ENCODE data around the gene NPLOC4.

NPLOC4 gene

DNA sequence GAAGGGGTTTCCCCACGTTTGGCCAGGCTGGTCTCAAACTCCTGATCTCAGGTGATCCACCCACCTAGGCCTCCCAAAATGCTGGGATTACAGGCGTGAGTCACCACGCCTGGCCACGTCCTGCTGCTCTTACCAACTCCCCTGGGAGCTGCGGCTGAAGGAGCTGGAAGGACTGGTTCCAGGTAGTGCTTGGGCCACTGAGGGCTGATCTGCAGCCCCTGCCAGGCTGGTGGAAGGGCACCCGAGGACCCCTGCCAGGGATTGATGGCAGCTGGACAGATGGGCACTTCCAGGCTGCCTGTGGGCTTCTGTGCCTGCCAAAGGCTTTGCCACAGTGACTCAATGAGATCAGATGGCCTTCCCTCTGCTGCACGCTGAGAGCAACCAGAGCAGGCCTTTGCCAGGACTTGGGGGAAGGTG is 27.1 kb upstream of the NPLOC4 start:
- DNase-seq (ENCODE audit: low read depth in 1 of 2, low spot score in 1 of 2): no peak

DNA sequence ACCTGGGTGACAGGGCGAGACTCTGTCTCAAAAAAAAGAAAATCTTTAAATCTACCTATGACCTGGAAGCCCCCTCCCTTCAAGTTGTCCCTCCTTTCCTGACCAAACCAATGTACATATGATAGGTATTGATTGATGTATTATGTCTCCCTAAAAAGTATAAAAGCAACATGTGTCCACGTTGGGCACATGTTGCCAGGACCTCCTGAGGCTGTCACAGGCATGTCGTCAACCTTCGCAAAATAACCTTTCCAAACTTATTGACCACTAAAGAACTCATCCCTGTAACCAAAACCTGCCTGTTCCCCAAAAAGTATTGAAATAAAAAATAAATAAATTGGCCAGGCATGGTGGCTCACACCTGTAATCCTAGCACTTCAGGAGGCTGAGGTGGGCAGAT is 25.1 kb upstream of the NPLOC4 start:
- DNase-seq (ENCODE audit: low read depth in 1 of 2, low spot score in 1 of 2): no peak

DNA sequence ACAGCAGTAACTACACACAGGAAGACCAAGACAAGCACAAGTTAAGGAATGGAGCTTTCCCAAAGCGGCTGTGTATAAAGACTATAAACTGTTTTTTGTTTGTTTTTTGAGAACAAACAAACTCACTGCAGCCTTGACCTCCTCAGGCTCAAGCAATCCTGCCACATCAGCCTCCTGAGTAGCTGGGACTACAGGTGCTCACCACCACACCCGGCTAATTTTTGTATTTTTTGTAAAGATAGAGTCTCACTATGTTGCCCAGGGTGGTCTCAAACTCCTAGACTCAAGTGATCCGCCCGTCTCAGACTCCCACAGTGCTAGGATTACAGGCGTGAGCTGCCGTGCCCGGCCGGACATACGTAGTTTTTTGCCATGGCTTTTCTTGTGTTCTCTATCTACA is 23.5 kb upstream of the NPLOC4 start:
- no peak for DNase-seq (ENCODE audit: low read depth in 1 of 2, low spot score in 1 of 2)

DNA sequence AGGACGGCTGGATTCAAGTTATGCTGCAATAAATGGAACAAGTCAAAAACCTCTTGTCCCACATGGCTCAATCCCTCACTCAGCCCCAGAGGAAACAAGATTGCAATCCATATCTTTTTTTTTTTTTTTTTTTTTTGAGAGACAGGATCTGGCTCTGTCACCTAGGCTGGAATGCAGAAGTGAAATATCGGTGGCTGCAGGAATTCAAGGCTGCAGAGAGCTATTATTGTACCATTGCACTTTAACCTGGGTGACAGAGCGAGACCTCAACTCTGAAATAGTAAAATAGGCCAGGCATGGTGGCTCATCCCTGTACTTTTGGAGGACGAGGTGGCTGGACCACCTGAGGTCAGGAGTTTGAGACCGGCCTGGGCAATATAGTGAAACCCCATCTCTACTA is 22.1 kb upstream of the NPLOC4 start:
- no peak for DNase-seq (ENCODE audit: low read depth in 1 of 2, low spot score in 1 of 2)

DNA sequence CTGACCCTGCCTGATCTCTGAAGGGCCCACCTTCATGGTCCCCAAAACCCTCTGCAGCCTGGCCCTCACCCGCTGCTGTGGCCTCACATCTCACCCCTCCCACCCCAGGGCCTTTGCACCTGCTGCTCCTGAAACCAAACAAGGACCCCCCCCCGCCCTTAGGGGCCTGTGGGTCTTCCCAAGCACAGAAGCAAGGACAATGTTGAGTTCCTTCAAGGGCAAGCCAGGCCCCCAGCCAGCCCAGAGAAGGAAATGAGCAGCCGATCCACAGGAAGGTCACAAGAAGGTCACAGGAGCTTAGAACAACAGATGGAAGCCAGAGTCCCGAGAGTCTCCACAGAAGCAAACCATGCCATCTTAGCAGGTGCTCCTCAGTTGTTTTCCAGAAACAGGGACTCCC is 19.9 kb upstream of the NPLOC4 start:
- no peak for DNase-seq (ENCODE audit: low read depth in 1 of 2, low spot score in 1 of 2)

DNA sequence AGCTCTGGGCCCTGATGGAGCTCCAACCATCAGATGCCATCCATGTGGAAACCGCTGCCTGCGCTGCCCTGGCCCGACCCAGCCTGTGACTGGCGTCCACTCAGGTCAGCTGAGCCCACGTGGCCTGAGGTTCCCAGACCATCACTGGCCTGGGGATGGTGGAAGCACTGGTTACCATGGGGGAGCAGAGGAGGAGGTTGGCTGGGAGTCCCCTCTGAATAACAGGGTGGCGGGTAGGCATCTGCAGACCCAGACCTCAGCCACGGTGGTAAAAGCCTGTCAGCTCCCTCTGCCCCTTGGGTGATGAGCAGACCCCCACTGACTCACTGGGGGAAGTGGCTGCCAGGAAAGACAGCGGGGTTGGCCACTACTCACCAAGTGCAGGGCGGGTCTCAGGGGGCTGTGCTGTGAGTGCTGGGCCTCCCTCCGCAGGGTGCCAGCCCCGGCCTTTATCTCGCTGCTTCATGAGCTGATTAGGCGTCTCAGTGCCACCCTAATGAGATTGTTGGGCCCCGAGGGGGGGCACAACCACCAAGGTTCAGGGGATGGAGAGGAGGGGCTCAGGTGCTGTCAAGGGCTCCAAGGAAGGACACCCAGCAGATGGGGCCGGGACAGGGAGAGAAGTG is 19.3 kb upstream of the NPLOC4 start, which contains the start of gene PDE6G:
PDE6G (minus strand) TSS at position 425 of the 626 bp plus-strand sequence. CDS start 3,237 bp downstream, outside the sequence.
- no peak for DNase-seq (ENCODE audit: low read depth in 1 of 2, low spot score in 1 of 2)

DNA sequence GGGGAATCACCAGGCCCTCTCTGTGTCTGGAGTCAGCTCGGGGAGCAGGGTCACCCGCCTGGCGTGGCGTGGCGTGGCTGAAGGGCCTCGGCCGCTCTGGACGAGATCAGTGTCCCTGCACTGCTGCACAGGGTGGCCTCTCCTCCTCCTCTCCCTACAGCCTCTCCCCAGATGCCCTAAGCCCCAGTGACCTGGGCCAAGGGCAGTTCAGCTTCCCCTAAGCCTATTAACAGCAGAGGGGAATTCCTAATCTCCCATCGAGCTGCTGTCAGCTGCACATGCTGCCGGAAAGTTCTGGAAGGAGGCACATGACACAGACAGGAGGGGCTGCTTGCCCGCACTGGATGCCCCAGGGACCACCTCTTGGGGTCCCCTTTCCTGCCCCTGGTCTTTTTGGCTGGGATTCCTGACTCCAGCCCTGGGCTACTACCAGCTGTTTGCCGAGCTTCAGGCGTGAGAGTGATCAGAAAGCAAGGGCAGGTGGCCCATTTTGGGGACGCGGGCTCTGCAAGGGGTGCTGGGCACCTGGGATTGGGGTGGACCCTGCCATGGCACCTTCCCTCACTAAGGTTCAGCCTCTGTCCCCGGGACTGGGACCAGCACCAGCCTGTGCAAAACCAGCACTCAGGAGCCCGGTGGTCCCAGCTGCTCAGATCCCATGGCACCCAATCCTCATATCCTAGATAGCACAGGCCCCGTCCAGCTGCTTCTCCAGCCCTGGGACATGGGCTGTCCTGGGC is 18.6 kb upstream of the NPLOC4 start:
- no peak for DNase-seq (ENCODE audit: low read depth in 1 of 2, low spot score in 1 of 2)

DNA sequence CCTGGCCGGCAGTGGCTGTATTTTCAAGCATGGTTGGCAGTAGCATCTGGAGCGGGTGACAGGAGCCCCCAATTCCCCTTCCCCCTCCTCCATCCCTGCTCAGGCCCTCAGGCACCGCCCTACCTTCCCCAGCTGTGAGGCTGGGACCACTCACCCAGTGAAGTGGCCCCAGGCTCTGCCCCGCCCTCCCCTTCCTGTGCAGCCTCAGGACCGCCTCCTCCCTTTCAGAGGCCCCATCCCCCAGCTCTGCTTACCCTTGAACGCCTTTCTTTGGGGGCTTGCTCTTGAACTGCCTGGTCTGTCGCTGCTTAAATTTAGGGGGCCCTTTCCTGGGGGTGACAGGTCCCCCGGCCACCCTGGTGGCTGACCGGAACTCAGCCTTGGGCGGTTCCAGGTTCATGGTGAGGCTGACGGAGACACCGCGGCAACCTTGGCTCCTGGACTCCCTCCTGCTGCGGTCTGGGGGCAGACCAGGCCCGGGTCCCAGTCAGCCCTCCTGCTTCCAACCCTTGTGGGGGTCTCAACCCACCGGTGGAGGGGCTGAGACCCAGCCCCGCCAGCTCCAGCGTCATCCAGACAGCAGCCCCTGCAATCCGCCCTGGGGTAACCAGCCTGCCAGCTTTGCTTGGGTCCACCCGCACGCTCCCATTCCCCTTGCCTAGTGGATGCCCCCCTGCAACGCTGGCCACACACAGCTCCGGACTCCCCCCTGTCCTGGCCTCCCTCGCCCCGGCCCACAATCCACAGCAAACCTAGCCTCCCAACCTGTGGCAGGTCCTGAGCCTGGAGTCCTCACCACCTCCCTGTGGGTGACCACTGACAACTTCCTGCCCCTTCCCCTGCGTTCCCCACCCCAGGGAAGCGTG is 16.2 kb upstream of the NPLOC4 start:
- DNase-seq (ENCODE audit: low read depth in 1 of 2, low spot score in 1 of 2): no peak

DNA sequence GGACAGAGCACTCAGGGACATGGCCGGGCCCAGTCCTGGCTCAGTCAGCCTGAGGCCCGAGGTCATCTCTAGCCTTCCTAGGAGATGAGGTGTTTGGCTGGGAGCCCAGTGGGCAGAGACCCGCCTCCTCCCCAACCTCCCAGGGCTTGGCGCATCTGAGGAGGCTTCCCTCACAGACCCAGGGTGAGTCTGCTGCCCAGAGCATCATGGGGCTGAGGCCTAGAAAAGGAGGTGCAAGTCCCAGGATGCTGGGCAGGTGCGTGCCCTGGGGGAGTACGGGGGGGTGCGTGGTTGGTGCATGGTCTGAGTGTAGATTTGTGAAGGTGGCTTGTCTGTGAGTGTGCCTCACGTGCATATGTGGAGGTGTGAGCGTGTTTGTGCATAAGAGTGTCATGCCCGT is 14.8 kb upstream of the NPLOC4 start:
- no peak for DNase-seq (ENCODE audit: low read depth in 1 of 2, low spot score in 1 of 2)

DNA sequence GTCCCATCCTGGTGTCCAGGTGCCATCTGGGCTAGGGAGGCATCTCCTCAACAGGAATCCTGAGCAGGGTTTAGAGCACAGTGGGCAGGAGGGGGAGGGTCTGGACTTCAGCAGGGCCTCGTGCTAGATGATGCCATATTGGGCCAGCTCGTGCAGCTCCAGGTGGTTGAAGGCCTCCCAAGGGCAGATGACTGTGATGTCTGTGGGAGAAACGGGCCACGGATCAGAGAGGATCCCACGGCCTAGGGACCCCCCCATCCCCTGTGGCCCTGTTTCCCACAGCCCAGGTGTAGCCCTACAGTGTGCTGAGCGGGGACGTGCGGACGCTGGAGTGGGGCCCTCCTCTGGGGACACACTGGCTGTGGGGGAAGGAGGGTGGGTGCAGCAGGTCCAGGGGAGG is 14.0 kb upstream of the NPLOC4 start:
- DNase-seq (ENCODE audit: low read depth in 1 of 2, low spot score in 1 of 2): no peak

DNA sequence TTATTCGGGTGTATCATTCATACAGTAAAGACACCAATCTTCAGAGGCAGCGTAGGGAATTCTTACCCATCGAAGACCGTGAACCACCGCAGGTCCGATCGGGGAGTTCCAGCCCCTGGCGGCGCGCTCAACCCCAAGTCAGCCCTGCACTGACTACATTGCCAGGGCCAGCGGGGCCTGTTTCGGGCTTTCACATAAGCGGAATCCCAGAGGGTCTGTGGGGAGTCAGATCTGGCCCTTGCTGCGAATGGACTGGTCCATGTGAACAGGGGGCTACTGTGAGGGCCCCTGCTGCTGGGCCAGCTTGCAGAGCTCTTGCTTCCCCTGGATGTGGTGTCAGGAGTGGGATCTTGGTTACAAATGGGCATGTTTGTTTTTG is 11.8 kb upstream of the NPLOC4 start:
- DNase-seq (ENCODE audit: low read depth in 1 of 2, low spot score in 1 of 2): no peak

DNA sequence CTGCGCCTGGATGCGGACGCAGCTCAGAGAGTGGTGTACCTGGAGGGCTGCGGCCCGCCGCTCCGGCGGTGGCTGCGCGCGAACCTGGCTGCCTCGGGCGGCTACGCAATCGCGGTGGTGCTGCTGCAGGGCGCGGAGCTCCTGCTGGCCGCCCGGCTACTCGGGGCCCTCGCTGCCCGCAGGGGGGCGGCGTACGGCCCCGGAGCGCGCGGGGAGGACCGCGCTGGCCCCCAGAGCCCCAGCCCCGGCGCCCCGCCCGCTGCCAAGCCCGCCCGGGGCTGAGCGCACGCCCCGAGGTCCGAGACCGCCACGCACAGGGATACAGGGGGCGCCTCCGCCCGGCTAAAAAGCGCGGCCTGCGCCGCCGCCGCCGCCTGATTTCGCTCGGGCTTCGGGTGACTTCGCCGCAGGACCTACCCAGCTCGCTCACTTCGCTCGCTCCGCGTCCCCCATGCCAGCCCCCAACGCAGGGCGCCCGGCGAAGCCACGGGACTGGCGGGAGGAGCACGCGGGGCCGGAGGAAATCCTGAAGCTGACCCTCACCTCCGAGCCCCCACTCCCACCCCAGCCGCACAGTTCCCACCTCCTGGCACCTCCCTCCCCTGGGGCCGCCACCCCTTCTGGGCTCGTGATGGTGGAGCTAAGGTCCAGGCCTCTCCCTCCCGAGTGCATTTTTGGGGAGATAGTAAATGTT is 11.2 kb upstream of the NPLOC4 start:
- no peak for DNase-seq (ENCODE audit: low read depth in 1 of 2, low spot score in 1 of 2)

DNA sequence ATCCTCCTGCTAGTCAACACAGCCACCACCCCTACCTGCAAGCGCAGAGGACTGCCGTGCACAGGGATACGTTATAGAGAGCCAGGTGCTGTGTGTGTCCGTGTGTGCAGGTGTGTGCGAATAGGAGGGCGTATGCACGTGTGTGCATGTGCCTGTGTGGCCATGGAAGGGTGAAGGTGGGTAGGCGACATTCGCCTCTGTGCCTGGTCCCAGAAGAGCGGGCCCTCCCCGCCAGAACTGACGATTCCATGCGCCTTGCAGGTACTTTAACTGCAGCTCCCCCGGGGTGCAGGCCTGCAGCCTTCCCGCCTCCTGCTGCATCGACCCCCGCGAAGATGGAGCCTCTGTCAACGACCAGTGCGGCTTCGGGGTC is 10.7 kb upstream of the NPLOC4 start:
- no peak for DNase-seq (ENCODE audit: low read depth in 1 of 2, low spot score in 1 of 2)

DNA sequence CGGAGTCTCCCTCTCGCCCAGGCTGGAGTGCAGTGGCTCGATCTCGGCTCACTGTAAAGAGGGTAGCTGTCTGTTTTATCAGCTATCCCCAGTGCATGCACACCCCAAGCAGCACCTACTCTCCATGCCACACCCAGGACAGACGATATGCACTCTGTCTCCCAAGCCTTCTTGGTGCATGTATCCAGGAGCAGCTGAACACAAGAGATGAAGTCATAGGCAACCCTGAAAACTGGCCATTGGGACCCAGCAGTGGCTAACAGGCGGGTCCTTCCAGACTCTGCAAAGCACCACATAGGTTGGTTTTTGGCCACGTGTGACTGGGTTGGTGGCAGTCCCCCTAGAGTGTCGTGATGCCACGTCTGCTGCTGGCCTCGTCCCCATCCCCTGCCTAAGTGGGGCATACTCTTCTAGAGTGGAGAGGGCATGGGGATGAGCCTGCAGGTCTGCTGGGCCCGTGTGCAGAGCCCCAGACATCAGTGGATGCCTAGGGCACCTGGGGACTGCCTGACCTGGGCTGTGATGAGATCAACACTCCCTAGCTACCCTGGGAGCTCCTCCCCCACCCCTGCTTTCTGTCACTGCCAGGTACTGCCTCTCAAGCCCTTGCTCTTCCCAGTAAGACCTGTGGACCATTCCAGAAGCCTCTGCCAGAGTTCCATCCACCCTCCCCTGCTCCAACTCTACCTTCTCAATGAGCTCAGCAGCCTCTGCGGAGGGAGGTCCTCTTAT is 10.1 kb upstream of the NPLOC4 start:
- DNase-seq (ENCODE audit: low read depth in 1 of 2, low spot score in 1 of 2): no peak

DNA sequence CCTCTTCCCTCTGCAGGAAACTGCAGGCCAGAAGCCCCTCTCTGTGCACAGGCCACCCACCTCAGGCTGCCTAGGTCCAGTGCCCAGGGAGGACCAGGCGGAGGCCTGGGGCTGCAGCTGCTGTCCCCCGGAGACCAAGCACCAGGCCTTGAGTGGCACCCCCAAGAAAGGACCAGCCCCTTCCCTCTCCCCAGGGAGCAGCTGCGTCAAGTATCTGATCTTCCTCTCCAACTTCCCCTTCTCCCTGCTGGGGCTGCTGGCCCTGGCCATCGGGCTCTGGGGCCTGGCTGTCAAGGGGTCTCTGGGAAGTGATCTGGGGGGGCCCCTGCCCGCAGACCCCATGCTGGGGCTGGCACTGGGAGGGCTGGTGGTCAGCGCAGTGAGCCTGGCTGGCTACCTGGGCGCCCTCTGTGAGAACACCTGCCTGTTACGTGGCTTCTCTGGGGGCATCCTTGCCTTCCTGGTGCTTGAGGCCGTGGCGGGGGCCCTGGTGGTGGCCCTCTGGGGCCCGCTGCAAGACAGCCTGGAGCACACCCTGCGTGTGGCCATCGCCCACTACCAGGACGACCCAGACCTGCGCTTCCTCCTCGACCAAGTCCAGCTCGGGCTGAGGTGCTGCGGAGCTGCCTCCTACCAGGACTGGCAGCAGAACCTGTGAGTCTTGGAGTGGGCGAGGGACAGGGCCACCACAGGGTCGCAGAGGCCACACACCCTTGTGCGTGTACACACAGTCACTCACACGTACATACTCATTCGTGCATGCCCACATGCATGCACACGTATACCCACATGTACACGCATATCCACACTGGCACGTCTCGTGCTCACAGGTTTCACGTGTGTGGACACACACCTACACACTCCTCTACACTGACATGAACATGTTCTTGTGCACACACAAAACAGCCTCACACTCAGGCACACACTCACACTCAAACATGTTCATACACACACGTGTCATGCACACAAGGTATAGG is 8.4 kb upstream of the NPLOC4 start:
- DNase-seq (ENCODE audit: low read depth in 1 of 2, low spot score in 1 of 2): no peak

DNA sequence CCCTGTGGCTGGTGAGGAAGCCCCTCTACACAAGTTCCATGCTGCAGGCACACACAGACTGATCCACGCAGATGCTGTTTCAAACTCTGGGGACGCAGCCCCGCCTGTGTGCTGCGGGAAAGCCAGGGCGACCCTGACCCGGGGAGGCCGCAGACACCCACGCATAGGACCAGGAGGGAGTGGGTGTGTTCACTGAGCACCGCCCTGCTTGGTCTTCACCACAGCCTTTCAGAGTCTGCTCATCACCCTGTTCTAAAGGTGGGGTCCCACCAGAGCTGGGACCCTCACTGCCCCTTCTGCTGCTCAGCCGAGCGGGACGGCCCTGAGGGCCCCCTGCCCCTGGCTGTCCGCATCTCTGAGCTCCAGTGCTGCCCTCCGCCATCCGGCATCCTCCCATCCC is 7.6 kb upstream of the NPLOC4 start:
- no peak for DNase-seq (ENCODE audit: low read depth in 1 of 2, low spot score in 1 of 2)

DNA sequence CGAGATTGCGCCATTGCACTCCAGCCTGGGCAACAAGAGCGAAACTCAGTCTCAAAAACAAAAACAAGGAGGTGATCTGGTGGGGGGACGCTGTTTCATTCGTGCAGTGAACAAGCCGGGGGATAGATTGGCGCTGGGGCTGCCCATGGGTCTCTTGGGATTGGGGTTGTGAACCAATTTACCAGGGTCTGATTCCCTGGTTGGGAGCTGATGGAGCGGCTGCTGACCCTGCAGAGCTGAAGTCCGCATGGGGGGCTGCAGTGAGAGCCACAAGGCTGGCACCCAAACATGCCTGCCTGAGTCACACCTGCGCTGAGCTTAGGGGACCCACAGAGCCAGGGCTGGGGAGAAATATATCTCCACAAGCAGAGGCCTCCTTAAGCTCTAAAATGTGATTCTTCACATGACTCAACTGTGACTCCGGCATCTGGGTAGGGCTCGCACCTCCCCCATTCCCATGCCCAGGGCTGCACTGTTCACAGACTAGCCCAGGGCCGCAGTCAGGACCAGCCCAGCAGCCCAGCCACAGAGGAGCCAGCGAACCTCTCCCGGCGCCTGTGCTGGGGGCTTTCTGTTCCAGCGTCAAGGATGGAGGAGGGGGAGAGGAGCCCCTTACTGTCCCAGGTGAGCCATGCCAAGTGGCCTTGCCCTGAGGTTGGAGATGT is 5.0 kb upstream of the NPLOC4 start:
- DNase-seq (ENCODE audit: low read depth in 1 of 2, low spot score in 1 of 2): no peak

DNA sequence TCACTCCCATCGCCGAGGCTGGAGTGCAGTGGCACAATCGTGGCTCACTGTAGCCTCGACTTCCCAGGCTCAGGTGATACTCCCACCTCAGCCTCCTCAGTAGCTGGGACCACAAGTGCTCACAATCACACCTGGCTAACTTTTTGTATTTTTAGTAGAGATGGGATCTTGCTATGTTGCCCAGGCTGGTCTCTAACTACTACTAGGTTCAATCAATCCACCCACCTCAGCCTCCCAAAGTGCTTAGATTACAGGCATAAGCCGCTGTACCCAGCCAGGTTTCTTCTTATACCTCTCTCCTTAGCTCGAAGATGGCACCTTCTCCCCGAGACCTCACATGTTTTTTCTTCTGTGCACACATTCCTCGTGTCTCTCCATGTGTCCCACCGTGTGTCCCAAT is 3.1 kb upstream of the NPLOC4 start:
- no peak for DNase-seq (ENCODE audit: low read depth in 1 of 2, low spot score in 1 of 2)

DNA sequence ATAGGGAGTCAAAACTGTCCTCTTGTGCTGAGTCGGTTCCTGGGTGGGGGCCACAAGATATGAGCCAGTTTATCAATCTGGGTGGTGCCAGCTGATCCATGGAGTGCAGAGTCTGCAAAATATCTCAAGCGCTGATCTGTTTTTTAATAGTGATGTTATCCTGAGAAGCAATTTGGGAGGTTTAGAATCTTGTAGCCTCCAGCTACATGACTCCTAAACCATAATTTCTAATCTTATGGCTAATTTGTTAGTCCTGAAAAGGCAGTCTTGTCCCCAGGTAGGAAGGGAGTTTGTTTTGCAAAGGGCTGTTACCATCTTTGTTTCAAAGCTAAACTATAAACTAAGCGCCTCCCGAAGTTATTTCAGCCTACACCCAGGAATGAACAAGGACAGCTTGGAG is 1.8 kb upstream of the NPLOC4 start:
- DNase-seq (ENCODE audit: low read depth in 1 of 2, low spot score in 1 of 2): no peak
